ENCODE results near the gene TIFAB.

DNA sequence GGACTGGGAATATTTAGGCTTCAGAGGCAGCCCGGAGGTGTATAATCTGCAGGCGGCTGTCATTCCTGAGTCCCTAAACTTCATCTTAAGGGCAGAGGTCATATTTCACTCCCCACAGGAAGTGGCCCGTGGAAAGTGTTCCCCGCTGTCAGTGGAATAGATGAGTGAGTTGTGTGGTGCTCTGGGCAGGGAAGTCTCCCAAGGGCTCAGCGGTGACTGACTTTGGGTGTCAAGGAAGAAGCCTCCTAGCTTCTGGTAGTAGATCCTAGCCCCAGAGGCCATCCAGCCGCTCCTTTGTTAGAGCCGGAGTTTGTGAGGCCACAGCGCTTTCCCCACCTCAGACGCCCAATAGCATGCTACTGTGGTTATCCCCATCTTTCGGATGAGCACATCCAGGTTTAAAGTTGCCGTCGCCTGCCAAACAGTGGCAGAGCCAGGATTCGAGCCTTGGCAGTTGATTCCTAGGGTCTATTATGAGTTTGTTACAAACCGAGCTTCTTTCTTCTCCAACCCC, 38.9 kb upstream of the TIFAB start:
- TF ChIP-seq YY1 (IDR thresholded peaks at IDR 0.05; ENCODE audit: insufficient read depth, insufficient read length) (no peak), ZNF274 (IDR thresholded peaks at IDR 0.05; ENCODE audit: low read depth, low read length) (no peak), SUZ12 (IDR thresholded peaks at IDR 0.05; ENCODE audit: extremely low read depth, insufficient read depth, insufficient read length) (no peak)
